ENCODE results near the gene SPATS2L. TPM values are rescaled to one million over a fixed set of nuclear protein-coding genes. Genes with fewer than 3 reads are reported as not detected.

SPATS2L gene
- total RNA-seq, 6 donors from 2014 or later = 57.6 to 127 (median 80.4) TPM

DNA sequence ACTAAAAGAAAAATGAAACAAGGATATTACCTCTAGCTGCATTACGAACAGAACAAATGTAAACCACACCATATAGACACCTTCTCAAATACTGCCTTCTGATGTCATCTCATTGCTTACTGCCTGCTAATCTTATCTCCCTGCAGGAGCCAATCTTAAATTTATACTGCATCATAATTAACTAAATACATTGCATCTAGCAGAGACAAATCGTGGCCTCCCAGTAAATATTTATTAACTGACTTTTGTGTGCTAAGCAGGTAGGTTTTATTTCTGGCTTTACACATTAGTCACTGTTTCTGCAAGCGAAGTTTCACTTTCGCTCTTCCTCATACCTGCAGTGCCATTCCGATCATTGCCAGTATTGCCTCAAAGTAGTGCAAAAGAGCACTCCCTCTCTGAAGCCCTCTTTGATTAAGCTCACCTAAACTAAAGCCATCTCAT lies 67.5 kb downstream of the SPATS2L start:
- H3K27ac ChIP-seq = peak overlapping the region in 3 of 4 donors; percentile 45 to 67 (median 67)
- DNase-seq = peak in 1 of 2 donors; percentile 36
- no peak for ATAC-seq (ENCODE audit: low FRiP score in 2 of 2)
- H3K27me3 ChIP-seq = no peaks in the 10 kb centered on the region
- no peak for TF ChIP-seq POLR2AphosphoS5 (IDR thresholded peaks at IDR 0.05)
- TF ChIP-seq POLR2A (IDR thresholded peaks at IDR 0.05) = no peak
- TF ChIP-seq CTCF (IDR thresholded peaks at IDR 0.05) = no peak
- TF ChIP-seq EP300 (IDR thresholded peaks at IDR 0.05) = no peak
- H3K4me3 ChIP-seq = peak overlapping the region in 2 of 4 donors; percentile 24 to 34
- no peaks in the 10 kb centered on the region for H3K36me3 ChIP-seq
- H3K4me1 ChIP-seq = peaks cover 25 to 50% (median 37%) of the 10 kb centered on the region in 4 donors
- H3K9me3 ChIP-seq = no peaks in the 10 kb centered on the region
- 32 to 48% methylated on average over 5 of the region's 5 CpGs for WGBS, 2 donors

- DNase-seq = peak; percentile 1 to 70
- TF ChIP-seq POLR2AphosphoS5 (IDR thresholded peaks at IDR 0.05) (no peak), CTCF (IDR thresholded peaks at IDR 0.05) (no peak), EP300 (IDR thresholded peaks at IDR 0.05) (no peak), POLR2A (IDR thresholded peaks at IDR 0.05) (no peak)
- ATAC-seq (ENCODE audit: low FRiP score in 2 of 2) = peak in 1 of 2 donors; percentile 52
- Histone ChIP-seq H3K4me3 (no peak overlapping the region), H3K27me3 (no peaks in the 10 kb centered on the region), H3K36me3 (no peaks in the 10 kb centered on the region), H3K4me1 (peaks cover 44 to 69% (median 55%) of the 10 kb centered on the region in 4 donors), H3K9me3 (no peaks in the 10 kb centered on the region), H3K27ac (peak overlapping the region; percentile 61 to 72 (median 66))
- WGBS, 2 donors = 48 to 61% methylated on average over 15 of the region's 15 CpGs
Observed at GRCh38 chr2:200376513-200377354, 70.2 kb downstream of the SPATS2L start.

GRCh38 chr2:200377355-200378336 lies 71.2 kb downstream of the SPATS2L start:
- H3K27ac ChIP-seq = peak overlapping the region; percentile 61 to 72 (median 66)
- WGBS, 2 donors = 67 to 78% methylated on average over 5 of the region's 5 CpGs
- no peaks in the 10 kb centered on the region for H3K36me3 ChIP-seq
- ATAC-seq (ENCODE audit: low FRiP score in 2 of 2) = no peak
- no peak overlapping the region for H3K4me3 ChIP-seq
- H3K27me3 ChIP-seq = no peaks in the 10 kb centered on the region
- peak in 1 of 2 donors; percentile 58 for DNase-seq
- H3K4me1 ChIP-seq = peaks cover 44 to 75% (median 55%) of the 10 kb centered on the region in 4 donors
- no peaks in the 10 kb centered on the region for H3K9me3 ChIP-seq
- TF ChIP-seq CTCF (IDR thresholded peaks at IDR 0.05) = no peak
- no peak for TF ChIP-seq POLR2A (IDR thresholded peaks at IDR 0.05)
- no peak for TF ChIP-seq POLR2AphosphoS5 (IDR thresholded peaks at IDR 0.05)
- TF ChIP-seq EP300 (IDR thresholded peaks at IDR 0.05) = no peak

GRCh38 chr2:200378652-200379290 lies 72.3 kb downstream of the SPATS2L start:
- Histone ChIP-seq H3K9me3 (no peaks in the 10 kb centered on the region), H3K27me3 (no peaks in the 10 kb centered on the region), H3K36me3 (no peaks in the 10 kb centered on the region), H3K27ac (peak overlapping the region; percentile 61 to 72 (median 66)), H3K4me1 (peaks cover 45 to 79% (median 55%) of the 10 kb centered on the region in 4 donors), H3K4me3 (no peak overlapping the region)
- ATAC-seq (ENCODE audit: low FRiP score in 2 of 2) = no peak
- no peak for DNase-seq
- TF ChIP-seq EP300 (IDR thresholded peaks at IDR 0.05) (no peak), POLR2A (IDR thresholded peaks at IDR 0.05) (no peak), POLR2AphosphoS5 (IDR thresholded peaks at IDR 0.05) (no peak), CTCF (IDR thresholded peaks at IDR 0.05) (no peak)
- 61 to 64% methylated on average over 7 of the region's 7 CpGs for WGBS, 2 donors
